ENCODE data around the gene RAB3B. TPM values are rescaled to one million over a fixed set of nuclear protein-coding genes. Genes with fewer than 3 reads are reported as not detected.

Gene RAB3B
- total and polyA plus RNA-seq, 2 of the 4 experiments (the other 2 are of a cell fraction) = 33.6 to 78.5 TPM

DNA sequence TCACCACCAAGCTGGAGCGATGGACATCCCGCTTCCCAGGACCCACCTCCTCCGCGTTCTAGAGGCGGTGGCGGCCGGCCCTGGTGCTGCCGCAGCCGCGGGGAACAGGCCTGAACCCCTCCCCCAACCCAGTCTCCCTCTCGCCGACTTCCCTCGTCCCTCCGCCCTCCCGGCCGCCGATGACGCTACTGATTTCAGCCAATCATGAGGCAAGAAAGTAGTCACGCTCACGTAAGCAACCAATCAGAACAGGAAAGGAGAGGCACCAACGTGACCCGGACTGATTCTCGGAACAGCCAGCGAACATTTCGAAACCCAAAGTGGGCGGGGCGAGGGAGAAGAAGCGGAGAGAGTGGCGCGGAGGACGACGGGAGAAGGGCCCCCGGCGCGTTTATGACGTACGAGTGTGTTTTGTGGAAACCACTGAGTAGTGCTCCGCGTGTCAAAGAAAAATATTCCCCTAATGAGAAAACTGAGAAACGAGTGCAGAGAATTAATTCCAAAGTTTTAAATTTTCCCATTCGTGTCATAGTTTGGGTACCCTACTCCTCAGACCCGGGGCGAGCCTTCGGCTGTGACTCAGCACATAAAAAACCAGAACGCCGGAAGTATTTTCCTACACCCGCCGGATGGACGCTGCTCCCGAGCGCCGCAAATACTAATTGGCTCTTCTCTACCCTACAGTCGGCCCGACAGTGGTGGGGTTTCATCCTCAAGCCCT lies 111.7 kb downstream of the RAB3B start, which contains the start of gene NRDC:
Gene NRDC, minus strand, starts transcription at position 112 of the 721 bp plus-strand sequence. CDS start 112 bp downstream, outside the sequence.
- intact Hi-C loops (cut with micrococcal nuclease) (no loop called here), dilution Hi-C loops (cut with HindIII; ENCODE audit: low sequenced_read_pairs, unreplicated experiment) (no loop called here), in situ Hi-C loops (cut with MboI; ENCODE audit: low sequenced_read_pairs) (loop anchor here (25.0 kb wide), 1 partner anchor 409 kb away; no protein-coding TSS in a partner anchor)
- H3K23ac ChIP-seq (ENCODE audit: low read depth, low read length) = peak within 1 kb of the TSS; percentile 97
- H4K5ac ChIP-seq (ENCODE audit: low read depth, low read length) = peak within 1 kb of the TSS; percentile 100
- H2AK5ac ChIP-seq (ENCODE audit: low read depth, low read length) = peak within 1 kb of the TSS; percentile 78
- peaks cover 3% of the 10 kb centered on the region; the same call in 1 of the 2 replicates for H3K36me3 ChIP-seq (ENCODE audit: control insufficient read depth, insufficient read depth, low read length)
- H3K4me1 ChIP-seq (ENCODE audit: control insufficient read depth, insufficient read depth, low read length) = peaks cover 3% of the 10 kb centered on the region; the same call in 1 of the 2 replicates
- H3K79me1 ChIP-seq (ENCODE audit: low read depth in 1 of 2, low read length in 2 of 2) = peaks cover 2 to 37% of the 10 kb centered on the region in 2 experiments; a peak in 3 of 4 replicates
- no peaks in the 10 kb centered on the region for H3K9me3 ChIP-seq (ENCODE audit: control insufficient read depth, insufficient read depth, low read length)
- BruUV-seq (replicated peaks) = no TSS peak
- H3K9ac ChIP-seq (ENCODE audit: low read depth, low read length) = peak within 1 kb of the TSS; percentile 96
- ATAC-seq (ENCODE audit: low read depth) = peak; percentile 92
- peak within 1 kb of the TSS; percentile 98 to 100 for H4K8ac ChIP-seq (ENCODE audit: low read depth in 2 of 2, low read length in 2 of 2)
- H2BK20ac ChIP-seq (ENCODE audit: low read depth, low read length) = peak within 1 kb of the TSS; percentile 78; the same call in 1 of the 2 replicates
- H3K4me3 ChIP-seq (ENCODE audit: insufficient read depth, low read depth, low read length) = peak within 1 kb of the TSS; percentile 83
- H3K27me3 ChIP-seq (ENCODE audit: control insufficient read depth, insufficient read depth, low read length) = no peaks in the 10 kb centered on the region
- peak within 1 kb of the TSS; percentile 85 for H3K18ac ChIP-seq (ENCODE audit: low read depth, low read length)
- peak within 1 kb of the TSS; percentile 94 for H3K14ac ChIP-seq (replicated peaks; ENCODE audit: low read depth, low read length)
- H4K91ac ChIP-seq (ENCODE audit: insufficient read depth, low read depth, low read length) = peak within 1 kb of the TSS; percentile 89
- H2AFZ ChIP-seq (replicated peaks; ENCODE audit: low read length, poor library complexity) = peak within 1 kb of the TSS; percentile 94
- H3K4ac ChIP-seq (ENCODE audit: low read depth, low read length) = peak within 1 kb of the TSS; percentile 94
- DNase-seq = peak; percentile 100
- H3K9me1 ChIP-seq (ENCODE audit: insufficient read depth, low read length) = peaks cover 6% of the 10 kb centered on the region
- peak within 1 kb of the TSS; percentile 95 for H2BK5ac ChIP-seq (ENCODE audit: low read depth, low read length, poor library complexity, severe bottlenecking)
- peak within 1 kb of the TSS; percentile 97 for H2AK9ac ChIP-seq (replicated peaks; ENCODE audit: low read depth, low read length, poor library complexity)
- H3K27ac ChIP-seq (ENCODE audit: insufficient read depth, low read length) = peak within 1 kb of the TSS; percentile 95
- H2BK120ac ChIP-seq (ENCODE audit: low read depth, low read length) = peak within 1 kb of the TSS; percentile 88
- WGBS, 2 experiments (ENCODE audit: extremely low coverage in 2 of 2, insufficient read length in 1 of 2) = 0% methylated on average over 15 of the region's 54 CpGs; no CpG with 5 or more reads in 1 of the 2 experiments
- ChIA-PET POLR2A (ENCODE audit: unreplicated experiment) (interaction anchor here (1.0 kb wide), 1 partner anchor 20 kb away, joined by 3 read pairs; no protein-coding TSS in a partner anchor), CTCF (interaction anchor here (1.1 kb wide), 1 partner anchor 24 kb away, joined by 3 read pairs; no protein-coding TSS in a partner anchor)
- H4K20me1 ChIP-seq (ENCODE audit: insufficient read depth, low read length) = peaks cover 26% of the 10 kb centered on the region
- H3K4me2 ChIP-seq (ENCODE audit: low read depth, low read length) = peak within 1 kb of the TSS; percentile 95
- peak within 1 kb of the TSS; percentile 99 for H3K56ac ChIP-seq (ENCODE audit: extremely low read depth, insufficient read depth, low read length)
- H2BK15ac ChIP-seq (ENCODE audit: low read depth, low read length) = peak within 1 kb of the TSS; percentile 71; the same call in 2 of the 3 replicates
- TF ChIP-seq RAD21 (IDR thresholded peaks at IDR 0.05; ENCODE audit: low read length) (peak; percentile 10; the same call in 1 of the 2 replicates), RFX5 (IDR thresholded peaks at IDR 0.05; ENCODE audit: low read depth, low read length) (0 out of 2 replicates have a peak, but pooled peaks have one; percentile 38), NFE2L2 (IDR thresholded peaks at IDR 0.05; ENCODE audit: low read depth, low read length) (peak; percentile 85), FOS (IDR thresholded peaks at IDR 0.05; ENCODE audit: low read depth, low read length) (peak; percentile 34; the same call in 1 of the 2 replicates), SMC3 (IDR thresholded peaks at IDR 0.05; ENCODE audit: low read depth, low read length) (no peak), RCOR1 (IDR thresholded peaks at IDR 0.05; ENCODE audit: insufficient replicate concordance, low read length) (no peak), BHLHE40 (IDR thresholded peaks at IDR 0.05; ENCODE audit: low read depth, low read length) (no peak), MXI1 (IDR thresholded peaks at IDR 0.05; ENCODE audit: borderline replicate concordance, low read depth, low read length) (peak; percentile 45; the same call in 1 of the 2 replicates), CEBPB (IDR thresholded peaks at IDR 0.05; ENCODE audit: low read depth, low read length) (peak; percentile 95), MAZ (IDR thresholded peaks at IDR 0.05; ENCODE audit: borderline replicate concordance, low read depth, low read length) (peak; percentile 93), CHD1 (IDR thresholded peaks at IDR 0.05; ENCODE audit: low read depth, low read length) (no peak), MAFK (IDR thresholded peaks at IDR 0.05; ENCODE audit: low read depth, low read length) (peak; percentile 35)
- TF ChIP-seq, protein P1, sequence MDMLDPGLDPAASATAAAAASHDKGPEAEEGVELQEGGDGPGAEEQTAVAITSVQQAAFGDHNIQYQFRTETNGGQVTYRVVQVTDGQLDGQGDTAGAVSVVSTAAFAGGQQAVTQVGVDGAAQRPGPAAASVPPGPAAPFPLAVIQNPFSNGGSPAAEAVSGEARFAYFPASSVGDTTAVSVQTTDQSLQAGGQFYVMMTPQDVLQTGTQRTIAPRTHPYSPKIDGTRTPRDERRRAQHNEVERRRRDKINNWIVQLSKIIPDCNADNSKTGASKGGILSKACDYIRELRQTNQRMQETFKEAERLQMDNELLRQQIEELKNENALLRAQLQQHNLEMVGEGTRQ (IDR thresholded peaks at IDR 0.05; ENCODE audit: low read depth, low read length) = peak; percentile 94
- TF ChIP-seq, protein P2, sequence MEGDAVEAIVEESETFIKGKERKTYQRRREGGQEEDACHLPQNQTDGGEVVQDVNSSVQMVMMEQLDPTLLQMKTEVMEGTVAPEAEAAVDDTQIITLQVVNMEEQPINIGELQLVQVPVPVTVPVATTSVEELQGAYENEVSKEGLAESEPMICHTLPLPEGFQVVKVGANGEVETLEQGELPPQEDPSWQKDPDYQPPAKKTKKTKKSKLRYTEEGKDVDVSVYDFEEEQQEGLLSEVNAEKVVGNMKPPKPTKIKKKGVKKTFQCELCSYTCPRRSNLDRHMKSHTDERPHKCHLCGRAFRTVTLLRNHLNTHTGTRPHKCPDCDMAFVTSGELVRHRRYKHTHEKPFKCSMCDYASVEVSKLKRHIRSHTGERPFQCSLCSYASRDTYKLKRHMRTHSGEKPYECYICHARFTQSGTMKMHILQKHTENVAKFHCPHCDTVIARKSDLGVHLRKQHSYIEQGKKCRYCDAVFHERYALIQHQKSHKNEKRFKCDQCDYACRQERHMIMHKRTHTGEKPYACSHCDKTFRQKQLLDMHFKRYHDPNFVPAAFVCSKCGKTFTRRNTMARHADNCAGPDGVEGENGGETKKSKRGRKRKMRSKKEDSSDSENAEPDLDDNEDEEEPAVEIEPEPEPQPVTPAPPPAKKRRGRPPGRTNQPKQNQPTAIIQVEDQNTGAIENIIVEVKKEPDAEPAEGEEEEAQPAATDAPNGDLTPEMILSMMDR (conservative IDR thresholded peaks at IDR 0.05; ENCODE audit: low read depth, low read length) = no peak

All from IMR-90 (cell line).